Heart left ventricle (tissue), 16 donors: ENCODE measurements around the gene ADGRG6. TPM values are rescaled to one million over a fixed set of nuclear protein-coding genes. Genes with fewer than 3 reads are reported as not detected.

ENCODE experiments used
- ATAC-seq, 4 donors: fragments of 200-7000 bp; cut with Tn5 transposase; one replicate each; pipeline ENCODE4 v1.9.1; 2020 to 2022; ENCODE audit warnings: moderate library complexity in 4 of 4, mild to moderate bottlenecking in 3 of 4, moderate number of reproducible peaks in 1 of 4
- DNase-seq, 5 donors: peaks; one replicate each; pipeline ENCODE4 v3.0.0-alpha.2; 2020
- H3K27ac ChIP-seq, 12 donors: fragments of 200-600 bp; sonication (generic) in 4 of 12; one replicate each; pipeline versions ENCODE4 v1.5.0 to v1.8.0; 2016 to 2022; ENCODE audit warnings: mild to moderate bottlenecking in 2 of 12
- H3K27me3 ChIP-seq, 9 donors: fragments of 200-600 bp; sonication (generic) in 2 of 9; one replicate each; pipeline versions ENCODE4 v1.5.1 to v1.8.0; 2016 to 2022; ENCODE audit warnings: mild to moderate bottlenecking in 3 of 9
- H3K36me3 ChIP-seq, 9 donors: fragments of 200-600 bp; sonication (generic) in 2 of 9; one replicate each; pipeline versions ENCODE4 v1.5.0 to v1.8.0; 2018 to 2022; ENCODE audit warnings: mild to moderate bottlenecking in 2 of 9
- H3K4me1 ChIP-seq, 12 donors: fragments of 200-600 bp; sonication (generic) in 4 of 12; one replicate each; pipeline versions ENCODE4 v1.5.0 to v1.8.0; 2016 to 2022; ENCODE audit warnings: mild to moderate bottlenecking in 3 of 12
- H3K4me3 ChIP-seq, 12 donors: fragments of 200-600 bp; sonication (generic) in 4 of 12; one replicate each; pipeline versions ENCODE4 v1.5.0 to v1.8.0; 2017 to 2022; ENCODE audit warnings: mild to moderate bottlenecking in 9 of 12, moderate library complexity in 4 of 12
- H3K9me3 ChIP-seq, 12 donors: fragments of 200-600 bp; sonication (generic) in 4 of 12; one replicate each; pipeline versions ENCODE4 v1.5.0 to v1.8.0; 2016 to 2022; ENCODE audit warnings: mild to moderate bottlenecking in 1 of 12
- CTCF ChIP-seq, 12 donors: fragments of 200-600 bp; sonication (generic) in 4 of 12; IDR thresholded peaks; one replicate each; pipeline versions ENCODE4 v1.5.0 to v1.8.0; 2018 to 2022; ENCODE audit warnings: antibody characterized with exemption in 12 of 12, mild to moderate bottlenecking in 5 of 12
- POLR2A ChIP-seq, 2 donors: fragments of 450-650 bp; IDR thresholded peaks; one replicate each; pipeline ENCODE4 v1.6.1; 2017; ENCODE audit warnings: antibody characterized with exemption in 2 of 2, mild to moderate bottlenecking in 2 of 2, moderate library complexity in 2 of 2
- WGBS, 4 donors: extraction: QIAGEN DNeasy Blood & Tissue Kit in 2 of 4; methylation state at CpG; one replicate each; pipeline versions ENCODE4 v1.1.5 to v1.1.7; 2013 to 2018; 5-methylcytosine and 5-hydroxymethylcytosine counted together
- intact Hi-C, 10 donors: fragments of 100-400 bp; cut with DNase I; formaldehyde crosslinking; loops; one replicate each; pipeline versions ENCODE4 v1.11.1 to v1.14.2; 2022
- polyA plus RNA-seq, 2 donors: library from polyadenylated mRNA; stranded (reverse); fragments of 200-250 nt; gene quantifications; one replicate each; pipeline ENCODE4 v1.2.3, GENCODE V29; 2013
- total RNA-seq, 9 donors: library from RNA; depleted of rRNA in 2 of 9; stranded (reverse); fragments of >200 nt in 2 of 9; fragmentation: NEBNext Ultra II Directional in 3 of 9; extraction: Animal tissue kit (Norgen Biotek cat#: 25700) in 3 of 9; gene quantifications; one replicate each; pipeline versions ENCODE4 v1.1.0 to v1.2.4, GENCODE V29; 2016 to 2023
- donor health status: ischemic (EF 13 %, LVEDD 7.1; RV severe dilation, severe dysfunction).
- donor health status: healthy with polysubstance abuse.
- donor health status: DM: no; HTN: yes; CAD: no.
- donor health status: DM: no; HTN: no; CAD: no.
- donor health status: ischemic (EF 25% LVEDD 6.9; RV normal size, moderate dysfunction).
- donor health status: ischemic (EF 25% LVEDD 5.7; RV mildly dilated, moderate dysfunction).
- donor health status: healthy.
- donor health status: DM: yes; HTN: yes; CAD: no.
- donor health status: ischemic (EF 35%, LVEDD 5.7; RV mildly dilated, moderate dysfunction).
- donor health status: nonischemic (EF 11% LVEDD 7.7; RV severe dilation, severe dysfunction).
- donor health status: DM: yes; HTN: yes; CAD: no.
- donor health status: PGD.
- donor health status: ischemic (EF 29% LVEDD 5.4; RV normal size, mild dysfunction).
- donor health status: nonischemic (EF 23%, LVEDD 6.1; RV moderate dilation, normal function).

ADGRG6 gene
- total and polyA plus RNA-seq, 11 donors, result 0.61 to 10.5 (median 2.0) TPM

GRCh38 chr6:142443532-142443931 lies 141.7 kb downstream of the ADGRG6 start:
- Histone ChIP-seq H3K4me1 (no peaks in the 10 kb centered on the region), H3K27me3 (peaks cover 0 to 4% (median 0%) of the 10 kb centered on the region in 9 donors), H3K4me3 (no peak overlapping the region), H3K27ac (no peak overlapping the region), H3K36me3 (no peaks in the 10 kb centered on the region), H3K9me3 (no peaks in the 10 kb centered on the region)
- DNase-seq, result no peak
- intact Hi-C loops, result no loop called here
- WGBS, 4 donors, result 84 to 94% (median 92%) methylated on average over 1 of the region's 1 CpG
- no peak for ATAC-seq
- no peak for TF ChIP-seq POLR2A (IDR thresholded peaks at IDR 0.05)
- TF ChIP-seq CTCF (IDR thresholded peaks at IDR 0.05), result no peak

- no peak for ATAC-seq
- H3K36me3 ChIP-seq, result no peaks in the 10 kb centered on the region
- H3K4me1 ChIP-seq, result no peaks in the 10 kb centered on the region
- DNase-seq, result no peak
- H3K4me3 ChIP-seq, result no peak overlapping the region
- H3K27me3 ChIP-seq, result peaks cover 0 to 4% (median 0%) of the 10 kb centered on the region in 9 donors
- intact Hi-C loops, result no loop called here
- no peak for TF ChIP-seq POLR2A (IDR thresholded peaks at IDR 0.05)
- TF ChIP-seq CTCF (IDR thresholded peaks at IDR 0.05), result no peak
- 63 to 86% (median 75%) methylated on average over 1 of the region's 1 CpG for WGBS, 4 donors
- no peaks in the 10 kb centered on the region for H3K9me3 ChIP-seq
- no peak overlapping the region for H3K27ac ChIP-seq
Measured at GRCh38 chr6:142444376-142444775, 142.6 kb downstream of the ADGRG6 start.

- peaks cover 0 to 4% (median 0%) of the 10 kb centered on the region in 9 donors for H3K27me3 ChIP-seq
- no peak overlapping the region for H3K27ac ChIP-seq
- TF ChIP-seq CTCF (IDR thresholded peaks at IDR 0.05) (no peak), POLR2A (IDR thresholded peaks at IDR 0.05) (no peak)
- H3K4me3 ChIP-seq, result no peak overlapping the region
- no peaks in the 10 kb centered on the region for H3K4me1 ChIP-seq
- intact Hi-C loops, result no loop called here
- 50 to 59% (median 53%) methylated on average over 2 of the region's 2 CpGs for WGBS, 4 donors
- no peaks in the 10 kb centered on the region for H3K9me3 ChIP-seq
- ATAC-seq, result no peak
- no peak for DNase-seq
- H3K36me3 ChIP-seq, result no peaks in the 10 kb centered on the region
Measured at GRCh38 chr6:142444881-142445301, 143.1 kb downstream of the ADGRG6 start.

GRCh38 chr6:142446168-142446567 lies 144.4 kb downstream of the ADGRG6 start:
- H3K27me3 ChIP-seq, result no peaks in the 10 kb centered on the region
- H3K9me3 ChIP-seq, result no peaks in the 10 kb centered on the region
- ATAC-seq (no peak), DNase-seq (no peak)
- 80 to 91% (median 89%) methylated on average over 2 of the region's 2 CpGs for WGBS, 4 donors
- no peak overlapping the region for H3K27ac ChIP-seq
- H3K4me3 ChIP-seq, result no peak overlapping the region
- no peaks in the 10 kb centered on the region for H3K4me1 ChIP-seq
- intact Hi-C loops, result no loop called here
- no peaks in the 10 kb centered on the region for H3K36me3 ChIP-seq
- TF ChIP-seq POLR2A (IDR thresholded peaks at IDR 0.05) (no peak), CTCF (IDR thresholded peaks at IDR 0.05) (no peak)
